Vagina (tissue), 2 donors: Measurements from ENCODE around the gene CYTH4.

Experiments
- POLR2A ChIP-seq, 2 donors: fragments of 450-650 bp; IDR thresholded peaks; one replicate each; pipeline ENCODE4 v1.6.1; 2017; ENCODE audit warnings: antibody characterized with exemption in 2 of 2, mild to moderate bottlenecking in 2 of 2, moderate library complexity in 2 of 2
- POLR2AphosphoS5 ChIP-seq, 2 donors: sonication (generic); formaldehyde crosslinking; IDR thresholded peaks; one replicate each; pipeline ENCODE4 v1.9.0; 2017; ENCODE audit warnings: antibody characterized with exemption in 2 of 2, mild to moderate bottlenecking in 2 of 2, low read depth in 1 of 2; ENCODE audit not compliant: insufficient read depth in 1 of 2
- TF ChIP-seq, protein P1 (sequence below), 3 experiments: fragments of 450-650 bp in 2 of 3; fragments of 200-600 bp in 1 of 3; sonication (generic) in 1 of 3; IDR thresholded peaks; one replicate each; pipeline ENCODE4 v1.5.1; 2017 to 2019; ENCODE audit warnings: antibody characterized with exemption in 3 of 3, mild to moderate bottlenecking in 2 of 3, moderate library complexity in 2 of 3

DNA sequence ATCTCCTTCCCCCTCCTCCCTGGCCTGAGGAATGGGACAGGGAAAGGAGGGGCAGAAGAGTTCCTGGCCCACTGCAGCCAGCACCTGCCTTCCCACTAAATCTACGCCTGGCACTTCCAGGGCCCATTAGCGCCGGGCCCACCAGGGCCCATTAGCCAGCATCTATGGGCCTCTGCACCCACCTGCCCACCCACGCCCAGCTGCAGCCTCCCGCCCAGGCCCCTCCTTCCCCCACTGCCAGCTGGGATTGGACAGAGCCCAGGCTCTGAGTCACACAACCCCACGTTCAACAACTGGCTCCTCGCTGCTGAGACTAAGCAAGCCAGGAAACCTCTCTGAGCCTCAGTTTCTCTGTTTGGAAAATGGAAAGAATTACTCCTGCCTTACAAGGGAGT is 48.7 kb downstream of the CYTH4 start:
- TF ChIP-seq, protein P1, sequence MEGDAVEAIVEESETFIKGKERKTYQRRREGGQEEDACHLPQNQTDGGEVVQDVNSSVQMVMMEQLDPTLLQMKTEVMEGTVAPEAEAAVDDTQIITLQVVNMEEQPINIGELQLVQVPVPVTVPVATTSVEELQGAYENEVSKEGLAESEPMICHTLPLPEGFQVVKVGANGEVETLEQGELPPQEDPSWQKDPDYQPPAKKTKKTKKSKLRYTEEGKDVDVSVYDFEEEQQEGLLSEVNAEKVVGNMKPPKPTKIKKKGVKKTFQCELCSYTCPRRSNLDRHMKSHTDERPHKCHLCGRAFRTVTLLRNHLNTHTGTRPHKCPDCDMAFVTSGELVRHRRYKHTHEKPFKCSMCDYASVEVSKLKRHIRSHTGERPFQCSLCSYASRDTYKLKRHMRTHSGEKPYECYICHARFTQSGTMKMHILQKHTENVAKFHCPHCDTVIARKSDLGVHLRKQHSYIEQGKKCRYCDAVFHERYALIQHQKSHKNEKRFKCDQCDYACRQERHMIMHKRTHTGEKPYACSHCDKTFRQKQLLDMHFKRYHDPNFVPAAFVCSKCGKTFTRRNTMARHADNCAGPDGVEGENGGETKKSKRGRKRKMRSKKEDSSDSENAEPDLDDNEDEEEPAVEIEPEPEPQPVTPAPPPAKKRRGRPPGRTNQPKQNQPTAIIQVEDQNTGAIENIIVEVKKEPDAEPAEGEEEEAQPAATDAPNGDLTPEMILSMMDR (IDR thresholded peaks at IDR 0.05) = no peak
- TF ChIP-seq POLR2AphosphoS5 (IDR thresholded peaks at IDR 0.05; ENCODE audit: insufficient read depth in 1 of 2, low read depth in 1 of 2) = no peak
- TF ChIP-seq POLR2A (IDR thresholded peaks at IDR 0.05) = no peak
